HG03060 (cell line): ENCODE measurements around the gene APBB1.

Source experiments
- ATAC-seq: cut with Tn5 transposase; IDR thresholded peaks from one replicate; pipeline ENCODE4 v1.9.1; 2021; ENCODE audit warnings: low read depth, moderate number of reproducible peaks; ENCODE audit not compliant: unreplicated experiment

APBB1 gene

DNA sequence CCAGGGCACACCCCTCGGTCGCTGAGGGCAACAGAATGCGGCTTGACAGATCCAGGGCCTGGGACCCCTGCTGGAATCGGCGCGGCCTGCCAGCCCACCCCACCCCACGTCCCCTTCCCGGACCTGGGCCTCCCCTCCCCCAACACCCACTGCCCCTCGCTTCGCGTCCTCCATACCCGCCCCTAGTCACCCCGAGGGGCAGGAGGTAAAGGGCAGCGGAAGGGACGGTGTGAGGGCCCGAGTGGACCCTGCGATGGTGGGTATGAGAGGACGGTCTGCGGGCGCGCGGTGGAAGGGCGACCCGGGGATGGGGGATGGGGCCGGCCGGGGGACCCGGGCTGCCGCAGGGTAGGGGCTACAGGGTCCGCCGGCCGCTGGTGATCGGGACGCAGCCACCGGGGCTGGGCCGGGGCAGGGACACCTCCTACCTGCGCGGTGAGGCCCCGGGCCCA, 311 bp downstream of the APBB1 start:
- no peak for ATAC-seq

DNA sequence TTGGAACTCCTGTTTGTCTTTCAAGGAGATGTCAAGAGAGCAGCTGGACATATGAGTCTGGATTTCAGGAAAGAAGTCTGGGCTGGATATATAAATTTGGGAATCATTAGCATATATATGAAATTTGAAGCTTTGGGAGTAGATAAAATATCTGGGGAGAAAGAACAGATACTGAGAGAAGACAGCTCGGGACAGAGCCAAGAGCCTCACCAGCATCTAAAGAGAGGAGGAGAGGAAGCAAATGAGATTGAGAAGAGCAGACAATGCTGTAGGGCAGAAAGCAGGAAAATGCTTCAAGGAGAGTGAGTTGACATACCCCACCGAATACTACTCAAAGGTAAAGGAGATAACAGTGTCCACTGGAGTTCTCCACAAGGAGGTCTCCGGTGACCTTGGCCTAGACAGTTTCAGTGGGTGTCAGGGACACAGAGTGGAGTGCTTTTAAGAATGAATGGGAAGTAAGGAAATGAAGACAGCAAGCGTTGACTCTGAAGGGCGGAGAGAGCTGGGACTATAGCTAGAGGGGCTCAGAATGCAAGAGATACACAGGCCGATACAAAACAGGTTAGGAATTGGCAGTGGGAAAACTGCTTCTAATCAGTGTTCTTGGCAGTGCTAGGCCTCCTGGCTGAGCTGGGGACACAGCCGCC, 862 bp downstream of the APBB1 start:
- no peak for ATAC-seq

DNA sequence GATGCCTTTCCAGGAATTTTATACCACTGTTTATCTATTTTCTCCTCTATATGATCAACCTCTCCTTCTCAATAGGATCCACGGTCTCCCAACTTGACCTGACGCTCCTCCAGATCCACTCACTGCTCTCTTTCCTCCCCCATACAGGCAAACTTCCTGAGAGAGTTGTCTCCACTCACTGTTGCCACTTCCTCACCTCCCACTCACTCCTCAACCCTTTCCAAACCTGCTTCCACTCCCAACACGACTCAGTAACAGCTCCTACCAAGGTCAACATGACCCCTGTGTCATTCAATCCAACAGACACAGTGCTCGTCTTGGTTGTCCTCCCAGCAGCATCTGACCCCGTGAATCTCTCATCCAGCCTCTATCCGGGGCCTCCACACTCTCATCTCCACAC, 3.1 kb downstream of the APBB1 start:
- no peak for ATAC-seq

DNA sequence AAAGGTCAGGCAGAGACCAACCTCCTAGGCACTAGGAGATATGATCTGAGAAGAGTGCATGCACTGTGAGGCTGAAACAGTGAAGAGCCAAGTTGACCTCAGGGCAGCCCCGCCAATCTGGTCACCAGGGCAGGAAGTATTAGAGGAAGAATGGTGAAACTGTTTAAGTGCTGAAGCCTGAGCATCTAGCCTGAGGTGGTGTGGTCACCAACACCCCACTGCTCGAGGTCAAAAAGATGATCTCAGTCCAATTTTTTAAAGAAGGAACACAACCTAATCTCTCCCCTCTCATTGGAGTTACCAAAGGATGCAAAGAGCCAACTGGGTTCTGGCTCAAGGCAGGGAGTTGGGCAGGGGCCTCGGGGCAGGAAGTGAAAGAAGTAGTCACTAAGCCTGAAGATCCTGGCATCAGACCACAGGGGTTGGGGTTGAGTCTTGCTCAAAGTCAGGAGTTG, 4.0 kb downstream of the APBB1 start:
- peak; percentile 57 for ATAC-seq

DNA sequence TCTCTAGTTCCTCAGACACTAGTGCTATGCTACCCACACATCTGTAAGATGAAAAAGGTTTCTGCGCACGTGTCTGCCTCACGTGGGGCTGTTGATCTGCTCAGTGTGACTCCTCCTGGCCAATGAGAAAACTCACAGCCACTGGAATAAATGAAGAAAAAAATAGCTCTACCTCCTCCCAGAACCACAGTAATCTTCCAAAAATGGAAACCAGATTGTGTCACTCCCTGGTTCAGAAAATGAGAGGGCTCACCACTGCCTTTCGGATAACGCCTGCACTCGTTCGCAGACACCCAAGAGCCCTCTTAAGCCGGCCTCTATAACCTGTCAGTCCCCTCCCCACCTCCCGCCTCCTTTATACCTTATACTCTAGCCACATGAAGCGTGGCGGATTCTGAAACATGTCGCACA, 5.1 kb downstream of the APBB1 start:
- ATAC-seq: no peak

DNA sequence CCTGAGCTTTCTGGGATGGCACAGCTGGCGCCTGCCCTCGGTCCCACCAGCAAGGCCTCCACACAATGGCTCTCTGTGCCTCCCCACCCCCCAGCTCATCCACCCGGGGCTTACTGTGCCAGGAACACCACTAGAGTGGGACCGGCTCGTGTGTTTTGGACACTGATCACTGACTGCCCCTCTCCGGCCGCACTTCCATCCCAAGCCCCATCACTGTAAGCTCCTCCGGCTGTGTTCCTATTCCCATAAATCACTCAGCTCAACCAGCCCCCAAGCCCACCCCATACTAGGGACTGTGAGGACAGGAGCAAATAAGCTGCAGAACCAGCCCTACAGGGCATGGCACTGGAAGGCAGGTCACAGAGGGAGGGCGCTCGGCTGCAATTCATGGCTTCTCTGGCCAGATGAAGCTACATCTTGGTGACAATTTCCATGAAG, 7.3 kb downstream of the APBB1 start:
- ATAC-seq: no peak

DNA sequence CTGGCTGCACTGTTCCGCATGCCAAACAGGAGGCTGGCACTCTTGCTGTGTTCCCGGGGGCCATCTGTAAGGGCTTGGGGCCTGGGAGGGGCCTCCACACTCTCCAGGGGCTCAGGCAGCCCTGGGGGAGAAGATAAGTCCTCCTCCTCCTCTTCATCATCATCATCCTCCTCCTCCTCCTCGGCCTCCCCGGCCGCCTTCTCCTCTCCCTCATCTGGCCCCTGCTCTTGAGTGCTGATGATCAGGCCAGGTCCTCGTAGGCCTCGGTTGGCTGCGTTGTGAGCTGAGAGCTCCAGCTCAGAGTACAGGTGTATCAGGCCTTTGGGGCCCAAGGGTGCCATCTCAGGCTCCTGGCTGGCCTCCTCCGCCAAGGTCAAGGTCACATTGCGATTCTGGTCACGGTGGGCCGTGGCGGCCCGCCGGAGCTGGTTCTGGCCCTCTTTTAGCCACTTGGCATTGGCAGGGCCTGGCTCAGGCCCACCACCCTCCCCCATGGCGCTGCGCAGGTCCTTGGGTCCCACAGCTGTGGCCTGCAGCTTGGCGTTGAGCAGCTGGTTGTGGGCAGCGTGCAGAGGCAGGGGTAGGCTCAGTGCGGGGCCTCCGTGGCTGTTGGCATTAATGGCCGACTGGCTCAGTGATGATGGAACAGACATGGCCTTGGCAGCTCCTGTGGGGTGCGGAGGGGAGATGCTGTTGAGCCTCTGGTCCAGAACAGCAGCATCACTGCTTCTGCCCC, 8.0 kb downstream of the APBB1 start:
- no peak for ATAC-seq

DNA sequence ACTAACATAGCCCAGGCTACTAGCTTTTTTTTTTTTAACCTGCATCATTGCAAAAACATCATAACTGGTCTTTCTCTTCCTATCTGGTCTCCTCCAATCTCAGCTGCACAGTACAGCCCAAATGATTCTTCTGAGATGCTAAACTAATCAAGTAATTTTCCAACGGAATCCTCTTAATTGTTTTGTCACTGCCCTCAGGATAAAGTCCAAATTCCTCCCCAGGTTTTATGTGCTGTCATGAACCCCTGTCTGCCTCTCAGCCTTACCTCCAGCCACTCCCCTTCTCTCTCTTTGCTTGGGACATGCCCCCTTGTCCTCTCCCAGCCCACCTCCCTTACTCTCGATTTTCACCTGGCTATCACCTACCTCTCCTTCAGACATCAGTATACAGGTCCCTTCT, 12.5 kb downstream of the APBB1 start:
- no peak for ATAC-seq

DNA sequence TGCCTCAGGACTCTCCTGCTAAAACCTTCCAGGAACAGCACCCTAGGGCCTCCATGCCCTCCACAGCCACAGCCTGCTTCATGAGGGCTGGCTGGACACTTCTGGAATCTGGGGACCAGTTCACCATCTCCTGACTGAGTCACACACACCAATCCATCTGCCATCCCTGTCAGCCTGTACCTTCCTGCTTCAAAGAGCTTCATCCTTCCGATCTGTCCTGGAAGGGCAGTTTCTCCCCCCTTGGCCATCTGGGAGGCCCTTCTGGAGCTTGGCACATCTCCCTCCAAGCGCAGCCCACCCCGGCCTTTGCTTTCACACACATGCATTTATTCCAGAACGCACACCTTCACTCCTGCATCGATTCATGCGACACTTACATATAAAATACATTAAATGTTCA, 13.0 kb downstream of the APBB1 start:
- ATAC-seq: no peak

DNA sequence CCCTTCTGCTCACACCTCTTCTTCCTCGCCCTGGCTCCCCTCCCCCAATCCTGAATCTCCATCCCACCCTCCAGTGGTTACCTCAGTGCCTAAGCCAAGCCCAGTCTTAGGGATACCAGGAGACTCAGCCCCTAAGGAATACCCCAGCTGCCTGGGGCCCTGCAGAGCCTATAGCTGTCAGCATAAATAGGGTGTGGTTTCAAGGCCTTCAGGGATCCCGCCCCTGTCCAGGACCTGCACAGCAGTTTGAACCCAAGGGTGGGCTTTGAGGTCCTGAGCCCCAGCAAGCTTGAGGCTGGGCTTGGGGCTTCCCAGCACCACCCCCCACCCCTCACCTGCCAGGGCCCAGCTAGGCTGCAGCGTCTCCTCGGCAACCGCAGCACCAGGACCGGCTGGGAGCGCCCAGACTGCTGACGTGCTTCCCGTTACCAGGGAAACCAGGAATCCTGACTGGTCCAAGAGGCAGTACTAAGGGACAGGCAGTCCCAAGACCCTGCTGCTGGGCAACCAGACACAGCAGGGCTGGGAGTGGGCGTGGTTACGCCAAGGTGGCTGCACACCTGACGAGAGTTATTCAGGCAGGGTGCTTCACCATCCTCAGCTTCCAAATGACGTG, 13.7 kb downstream of the APBB1 start:
- ATAC-seq: no peak

DNA sequence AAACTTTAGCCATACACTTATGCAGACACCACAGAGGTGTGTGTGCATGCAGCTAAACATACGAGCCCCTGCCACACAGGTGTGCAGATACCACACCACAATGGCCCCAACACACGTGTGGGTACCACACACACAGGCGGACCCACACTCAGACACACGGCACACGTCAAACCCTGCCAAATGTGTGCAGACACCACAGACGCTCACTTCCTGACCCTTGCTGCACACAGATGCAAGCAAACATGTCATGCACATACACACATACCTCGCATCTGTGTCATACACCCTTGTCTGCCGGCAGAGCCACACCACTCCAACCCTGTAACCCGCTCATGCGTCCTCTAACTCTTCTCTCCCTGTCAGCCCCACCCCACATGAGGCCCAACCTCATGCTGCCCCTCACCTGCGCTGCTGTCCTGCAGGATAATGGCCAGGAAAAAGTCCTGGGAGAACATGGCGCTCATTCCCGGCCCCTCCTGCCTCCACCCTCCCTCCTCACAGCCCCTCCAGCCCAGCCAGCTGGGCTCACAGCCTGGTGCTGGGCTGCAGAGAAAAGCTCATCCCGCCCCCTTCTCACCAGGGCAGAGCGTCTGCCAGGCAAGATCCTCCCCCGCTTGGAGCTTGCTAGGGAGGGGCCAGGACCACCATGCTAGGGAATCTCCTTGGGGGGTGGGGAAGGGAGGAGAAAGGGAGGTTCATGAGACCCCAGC, 14.4 kb downstream of the APBB1 start:
- no peak for ATAC-seq

DNA sequence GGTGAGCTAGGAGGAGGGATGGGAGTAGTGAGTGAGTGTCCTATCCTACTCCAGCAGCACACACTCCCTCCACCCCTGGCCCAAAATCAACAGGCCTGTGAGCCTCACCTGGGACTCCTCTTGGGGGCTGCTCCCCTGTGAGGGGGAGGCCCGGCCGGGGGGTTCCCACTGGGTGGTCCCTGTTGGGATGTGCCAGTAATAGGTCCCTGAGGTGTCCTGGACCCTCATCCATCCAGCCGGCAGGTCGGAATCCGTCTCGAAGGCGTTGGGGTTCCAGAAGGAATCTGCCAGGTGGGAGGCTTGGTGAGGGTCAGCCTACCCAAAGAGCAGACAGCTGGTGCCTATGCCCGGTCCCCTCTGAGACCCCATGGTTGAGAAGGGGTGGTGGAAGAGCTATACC, 15.4 kb downstream of the APBB1 start:
- ATAC-seq: no peak

DNA sequence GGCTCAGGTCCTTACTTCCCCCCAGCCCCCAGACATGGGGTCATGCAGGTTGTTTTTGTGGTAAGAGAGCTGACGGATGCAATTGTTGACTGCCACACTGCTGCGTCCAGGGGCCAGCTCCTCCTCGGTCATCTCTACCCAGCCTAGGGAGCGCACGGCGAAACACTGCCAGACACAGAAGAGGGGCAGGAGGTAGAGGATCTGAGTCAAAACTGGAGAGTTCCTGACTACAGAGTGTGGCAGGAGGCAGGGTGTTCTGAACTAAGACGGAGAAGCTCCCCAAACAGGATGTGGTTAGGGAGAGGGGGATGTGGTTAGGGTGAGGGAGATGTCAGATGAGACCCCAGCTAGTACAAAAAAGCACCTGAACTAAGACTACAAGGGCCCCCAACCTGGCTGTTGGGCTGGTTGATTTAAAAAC, 16.3 kb downstream of the APBB1 start:
- peak; percentile 94 for ATAC-seq

DNA sequence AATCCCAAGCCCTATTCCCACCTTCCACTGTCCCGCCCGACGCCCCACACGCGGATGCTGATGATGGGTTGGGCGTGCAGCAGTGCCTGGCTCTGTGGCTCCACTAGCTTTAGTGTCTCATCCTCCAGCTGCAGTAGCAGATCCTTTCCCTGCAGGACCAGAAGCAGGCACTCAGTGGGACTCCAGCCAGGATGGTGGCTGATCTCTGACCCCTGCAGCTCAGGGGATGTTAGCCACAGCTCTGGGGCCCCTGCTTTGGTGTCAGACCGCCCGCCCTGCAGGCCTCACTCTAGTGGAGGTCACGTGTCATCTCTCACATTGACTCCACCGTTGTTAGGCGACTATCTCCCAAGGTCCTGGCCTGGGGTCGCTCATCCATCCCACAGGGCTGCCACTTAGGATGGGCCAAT, 16.8 kb downstream of the APBB1 start:
- no peak for ATAC-seq

DNA sequence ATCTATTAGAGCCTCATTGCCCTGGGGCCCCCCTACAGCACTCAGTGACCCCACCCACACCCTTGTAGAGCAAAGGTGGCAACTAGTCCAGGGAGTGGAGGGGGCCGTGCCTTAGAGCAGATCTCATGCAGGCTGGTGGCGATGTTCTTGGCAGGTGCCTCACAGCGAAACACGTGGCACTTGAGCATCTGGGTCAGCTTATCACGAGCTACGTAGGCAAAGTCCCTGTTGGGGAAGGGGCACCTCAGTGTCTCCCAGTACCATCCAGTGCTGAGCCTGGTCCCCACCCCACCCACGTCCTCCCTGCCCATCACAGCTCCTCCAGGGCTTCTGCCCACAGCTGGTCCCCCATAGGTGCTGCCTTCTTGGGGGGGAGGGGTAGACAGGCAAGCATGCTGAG, 17.4 kb downstream of the APBB1 start:
- no peak for ATAC-seq

DNA sequence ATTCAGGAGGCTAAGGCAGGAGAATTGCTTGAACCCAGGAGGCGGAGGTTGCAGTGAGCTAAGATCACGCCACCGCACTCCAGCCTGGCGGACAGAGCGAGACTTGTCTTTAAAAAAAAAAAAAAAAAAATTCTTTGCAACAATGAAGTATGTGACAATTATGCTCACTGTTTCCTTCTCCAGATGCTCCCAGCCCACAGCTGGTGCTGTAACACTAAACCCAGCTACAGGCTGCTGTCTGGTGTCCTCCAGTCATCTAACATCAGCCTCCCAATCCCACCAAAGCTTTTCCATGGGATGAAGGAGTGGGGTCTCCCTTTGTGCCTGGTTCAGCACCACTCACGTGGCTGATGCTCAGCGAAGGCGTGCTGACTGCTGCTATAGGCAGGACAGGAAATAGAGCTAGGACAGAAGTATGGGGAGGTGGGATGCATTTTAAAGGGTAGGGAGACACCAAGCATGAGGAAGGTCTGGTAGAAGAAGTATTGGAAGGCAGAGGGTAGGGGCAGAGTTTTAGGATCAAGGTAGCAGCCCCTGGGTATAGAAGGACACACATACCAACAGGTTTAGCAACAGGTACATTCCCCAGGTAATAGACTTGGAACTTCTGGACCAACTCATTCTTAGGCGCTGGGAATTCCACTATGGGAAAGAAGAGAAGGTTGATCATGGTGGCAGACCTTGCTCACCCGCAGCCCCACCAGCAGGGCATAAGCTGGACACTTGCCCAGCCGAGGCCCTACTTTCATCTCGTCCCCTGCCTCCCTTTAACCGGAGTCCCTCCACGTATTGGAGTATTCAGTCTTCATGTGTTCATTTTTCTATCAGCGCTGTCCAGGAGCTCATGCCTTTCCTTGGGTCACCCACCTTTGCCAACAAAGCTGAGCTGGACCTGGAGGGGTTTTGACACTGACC, 18.2 kb downstream of the APBB1 start:
- no peak for ATAC-seq

DNA sequence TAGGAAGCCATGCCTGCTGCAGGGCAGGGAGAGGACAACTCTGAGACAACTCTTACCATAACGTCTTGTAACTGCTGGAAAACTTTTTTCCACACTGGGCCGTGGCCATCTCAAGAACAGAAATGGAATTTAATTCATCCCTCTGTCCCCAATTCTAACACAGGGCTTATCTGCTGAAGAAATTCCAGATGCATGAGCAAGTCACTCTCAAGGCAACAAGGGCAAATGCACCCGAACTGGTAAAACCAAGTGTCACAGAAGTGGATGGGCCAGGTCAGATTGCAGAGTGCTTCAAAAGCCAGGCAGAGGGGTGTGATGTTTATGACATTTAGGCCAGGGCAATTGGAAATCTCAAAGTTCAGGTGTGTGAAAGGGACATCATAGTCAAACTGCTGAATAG, 21.3 kb downstream of the APBB1 start:
- ATAC-seq: no peak

DNA sequence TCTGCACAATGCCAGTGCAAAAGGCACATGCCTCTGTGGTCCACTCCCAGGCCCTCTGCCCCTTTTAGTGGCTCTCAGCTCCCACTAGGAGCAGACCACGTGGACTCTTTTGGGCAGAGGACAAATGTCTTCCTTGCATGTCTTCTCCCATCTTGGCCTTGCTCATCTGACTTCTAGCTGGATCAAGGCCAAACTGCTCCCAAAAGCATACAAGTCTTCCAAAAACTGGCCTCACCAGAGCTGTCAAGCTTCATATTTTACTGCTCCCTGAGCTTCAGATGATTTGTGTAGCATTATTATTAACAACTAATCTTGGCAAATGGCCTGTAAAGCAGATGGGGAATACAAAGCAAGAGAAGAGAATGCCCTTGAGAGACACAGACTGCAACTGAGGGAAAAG, 21.7 kb downstream of the APBB1 start:
- ATAC-seq: no peak

DNA sequence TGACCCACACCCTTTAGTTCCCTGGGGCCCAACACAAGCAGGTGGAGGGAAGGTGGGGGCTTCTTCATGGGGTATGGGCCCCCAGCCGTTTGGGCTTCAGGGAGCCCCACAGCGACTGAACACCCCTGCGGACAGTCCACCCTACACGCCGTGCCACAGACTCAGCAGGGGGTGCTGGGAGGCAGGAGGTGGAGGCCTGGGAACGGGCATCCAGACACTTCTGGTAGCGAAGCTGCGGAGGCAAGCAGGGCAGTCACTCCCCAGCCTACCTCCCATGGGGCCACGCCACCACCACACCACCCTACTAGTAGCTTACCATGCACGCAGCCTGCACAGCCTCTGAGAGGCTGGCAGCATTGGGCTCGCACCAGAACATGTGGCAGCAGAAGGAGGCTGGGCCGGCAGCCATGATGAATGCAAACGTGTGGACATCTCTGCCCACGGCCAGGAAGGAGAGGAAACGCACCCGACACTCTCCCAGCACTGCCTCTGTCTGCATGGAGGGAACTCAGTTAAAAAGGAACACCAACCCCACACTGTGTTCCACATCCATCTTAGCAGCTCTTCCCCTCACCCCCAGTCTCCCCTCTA, 23.3 kb downstream of the APBB1 start:
- ATAC-seq: no peak
